Occipital lobe (tissue), 2 donors: Measurements from ENCODE around the gene NPAS2. TPM values are rescaled to one million over a fixed set of nuclear protein-coding genes. Genes with fewer than 3 reads are reported as not detected.

ENCODE experiments used
- DNase-seq: peaks from one replicate; lab custom pipeline; 2025; lab: John Stamatoyannopoulos, UW
- total RNA-seq: library from RNA; depleted of rRNA; stranded (reverse); fragments of >200 nt; gene quantifications from one replicate; pipeline ENCODE4 v1.2.3, GENCODE V29; 2014

The NPAS2 gene
- total RNA-seq, 1 donor from 2014 or later = 7.2 TPM

DNA sequence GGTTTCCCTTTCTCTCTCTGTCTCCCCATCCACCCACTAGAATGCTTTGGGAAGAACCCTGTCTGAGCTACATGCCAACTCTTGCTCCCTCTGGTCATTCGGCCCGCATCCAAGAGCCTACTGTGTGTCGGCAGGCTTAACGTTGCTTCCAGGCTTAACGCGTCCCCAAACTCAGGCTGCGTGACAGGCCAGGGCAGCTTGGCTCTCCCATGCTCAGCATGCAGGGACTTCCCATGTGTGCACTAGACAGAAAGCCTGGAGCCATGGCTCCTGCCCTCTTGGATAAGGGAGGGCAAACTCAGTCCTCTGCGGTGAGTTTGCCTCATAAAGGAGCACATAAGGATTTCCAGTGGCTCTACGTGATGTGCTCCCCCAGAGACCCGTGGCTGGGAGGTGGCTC, 225.4 kb downstream of the NPAS2 start:
- DNase-seq = no peak

Other genes with a start within 250 kb of the NPAS2 start
- gene RPL31, start 182.2 kb downstream of the NPAS2 start, total RNA-seq = 876 TPM